Uterus (tissue), 4 donors: ENCODE data around the gene ARHGAP11A. TPM values are rescaled to one million over a fixed set of nuclear protein-coding genes. Genes with fewer than 3 reads are reported as not detected.

Experiments
- DNase-seq, 2 donors: peaks; one replicate each; pipeline ENCODE4 v3.0.0-alpha.2; 2019 to 2020
- H3K27ac ChIP-seq, 2 donors: fragments of 200-600 bp; sonication (generic); 1 replicate in 1 of 2; 2 replicates in 1 of 2; pipeline ENCODE4 v1.5.1; 2016 to 2018
- H3K27me3 ChIP-seq, 2 donors: fragments of 200-600 bp; sonication (generic); one replicate each; pipeline ENCODE4 v1.5.1; 2018 to 2019; ENCODE audit warnings: control low read depth in 1 of 2
- H3K36me3 ChIP-seq, 2 donors: fragments of 200-600 bp; sonication (generic); one replicate each; pipeline ENCODE4 v1.5.1; 2019; ENCODE audit warnings: control low read depth in 1 of 2
- H3K4me1 ChIP-seq, 2 donors: fragments of 200-600 bp; sonication (generic); one replicate each; pipeline ENCODE4 v1.5.1; 2018 to 2019; ENCODE audit warnings: control low read depth in 1 of 2
- H3K4me3 ChIP-seq, 2 donors: fragments of 200-600 bp; sonication (generic); 1 replicate in 1 of 2; 2 replicates in 1 of 2; pipeline ENCODE4 v1.5.1; 2018 to 2019; ENCODE audit warnings: mild to moderate bottlenecking in 1 of 2
- H3K9me3 ChIP-seq, 2 donors: fragments of 200-600 bp; sonication (generic); one replicate each; pipeline ENCODE4 v1.5.1; 2019; ENCODE audit warnings: control low read depth in 1 of 2
- POLR2A ChIP-seq, 2 donors: fragments of 450-650 bp; IDR thresholded peaks; one replicate each; pipeline ENCODE4 v1.6.1; 2016; ENCODE audit warnings: antibody characterized with exemption in 2 of 2, mild to moderate bottlenecking in 1 of 2, moderate library complexity in 1 of 2
- intact Hi-C: fragments of 100-400 bp; cut with DNase I; formaldehyde crosslinking; loops from one replicate; pipeline ENCODE4 v1.15.1; 2023; ENCODE audit warnings: low total_unique reads
- total RNA-seq, 4 donors: library from RNA; depleted of rRNA in 3 of 4; stranded (reverse); fragments of >200 nt in 3 of 4; gene quantifications; one replicate each; pipeline versions ENCODE4 v1.1.0 to v1.2.4, GENCODE V29; 2014 to 2023
- TF ChIP-seq, protein P1 (sequence below), 4 experiments: fragments of 200-600 bp in 2 of 4; fragments of 450-650 bp in 2 of 4; sonication (generic) in 2 of 4; IDR thresholded peaks; one replicate each; pipeline ENCODE4 v1.5.1; 2016 to 2019; ENCODE audit warnings: antibody characterized with exemption in 4 of 4, mild to moderate bottlenecking in 2 of 4, moderate library complexity in 1 of 4
- donor health status: DM: yes; HTN: yes; CAD: no.

The ARHGAP11A gene
- total RNA-seq, 4 donors from 2014 or later: 0.70 to 25.0 TPM; not detected in 2

DNA sequence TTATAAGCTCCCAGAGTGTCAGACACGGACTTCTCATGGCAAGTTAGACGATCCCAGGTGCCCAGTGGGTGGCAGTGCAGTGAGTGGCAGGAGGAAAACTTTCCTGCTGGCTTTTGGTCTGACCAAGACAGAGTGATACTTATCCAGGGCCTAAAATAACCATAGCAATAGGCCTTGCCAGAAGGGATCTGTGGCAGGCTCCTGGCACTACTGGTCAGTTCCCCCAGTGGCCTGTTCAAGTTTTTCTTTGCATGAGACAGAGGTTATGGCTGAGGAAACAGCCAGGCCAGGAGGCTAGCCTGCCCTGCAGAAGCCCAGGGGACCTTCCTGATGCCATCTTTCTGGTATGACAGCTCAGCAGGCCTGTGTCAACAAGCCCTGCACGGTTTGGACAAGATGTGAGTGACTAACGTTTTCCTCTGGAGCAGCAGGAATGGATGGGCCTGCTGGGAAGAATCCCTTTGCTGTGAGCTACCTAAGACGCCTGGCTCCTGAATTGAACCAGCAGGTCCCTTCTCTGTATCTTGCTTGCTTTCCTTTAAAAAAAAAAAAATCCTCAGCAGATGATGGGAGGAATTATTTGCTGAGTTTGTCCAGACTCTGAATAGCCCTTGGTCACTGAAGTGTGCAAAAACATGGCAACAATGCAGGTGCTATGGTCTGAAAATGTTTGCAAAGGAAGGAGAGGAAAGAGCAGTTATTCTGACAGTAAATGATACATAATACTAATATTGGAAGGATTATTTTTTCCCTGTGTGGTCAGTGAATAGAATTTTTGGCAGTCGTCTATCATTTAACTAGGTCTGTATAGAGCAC lies 44.2 kb downstream of the ARHGAP11A start:
- DNase-seq: no peak

DNA sequence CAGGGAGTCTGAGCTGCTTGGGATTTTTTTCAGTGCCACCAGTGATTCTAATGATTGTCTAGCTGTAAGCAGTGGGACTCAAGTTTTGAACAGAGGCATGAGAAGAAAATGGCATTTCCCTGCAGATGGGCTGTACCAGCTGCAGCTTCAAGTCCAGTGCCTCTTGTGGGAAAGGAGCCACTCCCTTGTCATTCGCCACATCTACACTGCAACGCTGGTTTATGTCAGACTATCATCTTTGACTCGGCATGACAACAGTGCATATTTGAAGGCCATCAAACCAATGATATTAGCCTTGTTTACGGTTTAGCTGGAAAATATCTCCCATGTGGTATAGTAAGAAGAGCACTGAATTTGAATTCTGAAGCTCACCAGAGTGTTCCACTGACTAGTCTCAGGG lies 48.4 kb downstream of the ARHGAP11A start:
- no peaks in the 10 kb centered on the region for H3K9me3 ChIP-seq
- H3K4me1 ChIP-seq: no peaks in the 10 kb centered on the region
- no peak overlapping the region for H3K27ac ChIP-seq
- no peaks in the 10 kb centered on the region for H3K36me3 ChIP-seq
- no peak overlapping the region for H3K4me3 ChIP-seq
- DNase-seq: no peak
- H3K27me3 ChIP-seq: no peaks in the 10 kb centered on the region
- TF ChIP-seq, protein P1, sequence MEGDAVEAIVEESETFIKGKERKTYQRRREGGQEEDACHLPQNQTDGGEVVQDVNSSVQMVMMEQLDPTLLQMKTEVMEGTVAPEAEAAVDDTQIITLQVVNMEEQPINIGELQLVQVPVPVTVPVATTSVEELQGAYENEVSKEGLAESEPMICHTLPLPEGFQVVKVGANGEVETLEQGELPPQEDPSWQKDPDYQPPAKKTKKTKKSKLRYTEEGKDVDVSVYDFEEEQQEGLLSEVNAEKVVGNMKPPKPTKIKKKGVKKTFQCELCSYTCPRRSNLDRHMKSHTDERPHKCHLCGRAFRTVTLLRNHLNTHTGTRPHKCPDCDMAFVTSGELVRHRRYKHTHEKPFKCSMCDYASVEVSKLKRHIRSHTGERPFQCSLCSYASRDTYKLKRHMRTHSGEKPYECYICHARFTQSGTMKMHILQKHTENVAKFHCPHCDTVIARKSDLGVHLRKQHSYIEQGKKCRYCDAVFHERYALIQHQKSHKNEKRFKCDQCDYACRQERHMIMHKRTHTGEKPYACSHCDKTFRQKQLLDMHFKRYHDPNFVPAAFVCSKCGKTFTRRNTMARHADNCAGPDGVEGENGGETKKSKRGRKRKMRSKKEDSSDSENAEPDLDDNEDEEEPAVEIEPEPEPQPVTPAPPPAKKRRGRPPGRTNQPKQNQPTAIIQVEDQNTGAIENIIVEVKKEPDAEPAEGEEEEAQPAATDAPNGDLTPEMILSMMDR (IDR thresholded peaks at IDR 0.05): no peak
- no peak for TF ChIP-seq POLR2A (IDR thresholded peaks at IDR 0.05)
- intact Hi-C loops: loop anchor here (10.0 kb wide), 1 partner anchor 331 kb away; no protein-coding TSS in a partner anchor

More for the DNA sequence above, 44.2 kb downstream of the ARHGAP11A start:
- no peaks in the 10 kb centered on the region for H3K9me3 ChIP-seq
- H3K27me3 ChIP-seq: no peaks in the 10 kb centered on the region
- no peak overlapping the region for H3K27ac ChIP-seq
- intact Hi-C loops: loop anchor here (10.0 kb wide), 1 partner anchor 335 kb away; no protein-coding TSS in a partner anchor
- TF ChIP-seq, protein P1 (IDR thresholded peaks at IDR 0.05): no peak
- no peak for TF ChIP-seq POLR2A (IDR thresholded peaks at IDR 0.05)
- no peaks in the 10 kb centered on the region for H3K36me3 ChIP-seq
- no peak overlapping the region for H3K4me3 ChIP-seq
- H3K4me1 ChIP-seq: no peaks in the 10 kb centered on the region

DNA sequence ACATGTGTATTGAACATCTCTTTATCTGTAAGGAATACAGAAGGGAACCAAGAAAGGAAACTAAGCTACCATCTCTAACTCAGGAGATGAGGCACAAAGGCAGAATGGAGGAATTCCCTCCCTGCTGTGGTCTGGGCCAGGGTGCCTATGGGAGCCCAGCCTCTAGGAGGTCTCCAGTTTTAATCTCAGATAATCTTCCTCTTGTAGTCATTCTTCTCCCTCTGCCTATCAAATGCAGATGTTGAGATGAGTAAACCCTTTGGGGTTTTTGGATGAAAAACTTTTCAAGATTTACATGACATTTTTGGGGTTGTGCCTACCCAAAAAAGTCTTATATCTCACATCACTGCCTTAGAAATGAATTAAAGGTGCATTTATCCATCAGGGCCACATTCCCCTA lies 49.5 kb downstream of the ARHGAP11A start:
- no peaks in the 10 kb centered on the region for H3K27me3 ChIP-seq
- TF ChIP-seq POLR2A (IDR thresholded peaks at IDR 0.05): no peak
- TF ChIP-seq, protein P1 (IDR thresholded peaks at IDR 0.05): no peak
- intact Hi-C loops: loop anchor here (10.0 kb wide), 1 partner anchor 330 kb away; no protein-coding TSS in a partner anchor
- H3K4me1 ChIP-seq: no peaks in the 10 kb centered on the region
- no peaks in the 10 kb centered on the region for H3K36me3 ChIP-seq
- DNase-seq: no peak
- H3K27ac ChIP-seq: no peak overlapping the region
- H3K9me3 ChIP-seq: no peaks in the 10 kb centered on the region
- H3K4me3 ChIP-seq: no peak overlapping the region

DNA sequence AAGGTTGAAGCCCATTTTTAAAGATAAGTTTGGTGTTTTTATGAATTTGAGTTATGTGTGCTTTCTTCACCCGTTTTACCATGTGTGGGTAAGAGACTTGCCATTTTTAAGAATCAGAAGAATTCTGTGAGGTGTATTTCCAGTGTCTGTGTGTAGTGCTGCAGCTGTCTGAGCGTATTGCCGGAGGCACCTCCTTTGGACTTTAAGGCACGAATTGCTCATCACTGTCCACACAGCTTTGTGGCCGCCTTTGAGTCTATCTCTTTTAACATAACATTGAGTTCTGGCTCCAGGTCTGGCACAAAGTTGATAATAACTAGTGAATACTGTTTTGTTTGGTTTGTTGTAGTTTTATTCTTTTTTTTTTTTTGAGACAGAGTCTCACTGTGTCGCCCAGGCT lies 52.0 kb downstream of the ARHGAP11A start:
- intact Hi-C loops: loop anchor here (10.0 kb wide), 1 partner anchor 327 kb away; no protein-coding TSS in a partner anchor
- no peak overlapping the region for H3K27ac ChIP-seq
- H3K36me3 ChIP-seq: no peaks in the 10 kb centered on the region
- H3K27me3 ChIP-seq: no peaks in the 10 kb centered on the region
- H3K4me3 ChIP-seq: no peak overlapping the region
- TF ChIP-seq POLR2A (IDR thresholded peaks at IDR 0.05): no peak
- TF ChIP-seq, protein P1 (IDR thresholded peaks at IDR 0.05): no peak
- no peaks in the 10 kb centered on the region for H3K4me1 ChIP-seq
- no peak for DNase-seq
- no peaks in the 10 kb centered on the region for H3K9me3 ChIP-seq

DNA sequence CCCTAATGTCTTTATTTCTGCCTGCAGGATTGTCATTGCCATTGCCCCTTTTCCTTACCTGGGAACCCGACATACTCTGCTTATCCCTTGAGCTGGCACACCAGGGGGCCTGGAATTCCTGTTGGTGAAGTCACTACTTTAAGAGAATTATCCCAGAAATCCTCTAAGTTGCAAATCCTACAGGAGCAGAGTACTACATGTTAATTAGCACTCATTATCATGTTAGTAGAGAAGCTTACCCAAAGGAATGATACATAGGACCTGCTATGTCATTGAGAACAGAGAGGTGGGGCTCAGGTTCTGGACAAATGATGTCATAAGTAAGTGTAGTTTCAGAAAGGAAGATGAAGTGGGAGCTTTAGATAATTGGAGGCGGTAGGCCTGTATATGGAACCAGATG lies 53.6 kb downstream of the ARHGAP11A start:
- H3K9me3 ChIP-seq: no peaks in the 10 kb centered on the region
- no peak overlapping the region for H3K4me3 ChIP-seq
- intact Hi-C loops: loop anchor here (10.0 kb wide), 1 partner anchor 326 kb away; no protein-coding TSS in a partner anchor
- TF ChIP-seq POLR2A (IDR thresholded peaks at IDR 0.05): no peak
- TF ChIP-seq, protein P1 (IDR thresholded peaks at IDR 0.05): no peak
- no peaks in the 10 kb centered on the region for H3K27me3 ChIP-seq
- DNase-seq: no peak
- no peak overlapping the region for H3K27ac ChIP-seq
- H3K36me3 ChIP-seq: no peaks in the 10 kb centered on the region
- no peaks in the 10 kb centered on the region for H3K4me1 ChIP-seq
